Breast epithelium (tissue), 3 donors: ENCODE data around the gene KCNK2.

ENCODE experiments used
- CTCF ChIP-seq, 3 donors: fragments of 450-650 bp; IDR thresholded peaks; one replicate each; pipeline ENCODE4 v1.5.1; 2016 to 2017; ENCODE audit warnings: antibody characterized with exemption in 3 of 3, mild to moderate bottlenecking in 3 of 3, moderate library complexity in 3 of 3
- POLR2A ChIP-seq: fragments of 450-650 bp; IDR thresholded peaks from one replicate; pipeline ENCODE4 v1.6.1; 2016; ENCODE audit warnings: antibody characterized with exemption, mild to moderate bottlenecking, moderate library complexity
- POLR2AphosphoS5 ChIP-seq, 3 donors: sonication (generic); formaldehyde crosslinking; IDR thresholded peaks; one replicate each; pipeline ENCODE4 v1.6.1; 2017; ENCODE audit warnings: antibody characterized with exemption in 3 of 3

- TF ChIP-seq CTCF (IDR thresholded peaks at IDR 0.05): no peak
- peak in 1 of 3 donors; percentile 32 for TF ChIP-seq POLR2AphosphoS5 (IDR thresholded peaks at IDR 0.05)
- TF ChIP-seq POLR2A: no peak
Observed at GRCh38 chr1:215118081-215118480, 35.5 kb downstream of the KCNK2 start.
